KMS-11 (cell line): ENCODE measurements around the gene HSD11B2.
A peak's percentile ranks its signal among the peaks of the same experiment; 100 is the strongest.
"Not testable (repeated sequence)": the region's sequence is repeated elsewhere in the genome, so short reads cannot be mapped to it uniquely, and the experiment has no call there.

ENCODE experiments used
- H2AFZ ChIP-seq: fragments of 200-600 bp; sonication (generic); 2 replicates; pipeline ENCODE4 v1.6.1; 2016; ENCODE audit warnings: antibody characterized with exemption, mixed run types, low read depth
- H3K27ac ChIP-seq: fragments of 200-600 bp; sonication (generic); 2 replicates; pipeline ENCODE4 v1.6.1; 2016; ENCODE audit warnings: mild to moderate bottlenecking, mixed run types
- H3K27me3 ChIP-seq: fragments of 200-600 bp; sonication (generic); 2 replicates; pipeline ENCODE4 v1.6.1; 2017; ENCODE audit warnings: mild to moderate bottlenecking, low read depth, mixed run types, moderate library complexity; ENCODE audit not compliant: insufficient read depth
- H3K36me3 ChIP-seq: fragments of 200-600 bp; sonication (generic); 2 replicates; pipeline ENCODE4 v1.6.1; 2017; ENCODE audit warnings: mild to moderate bottlenecking, mixed run types; ENCODE audit not compliant: insufficient read depth
- H3K4me1 ChIP-seq: fragments of 200-600 bp; sonication (generic); 2 replicates; pipeline ENCODE4 v1.6.1; 2016; ENCODE audit warnings: mild to moderate bottlenecking, low read depth, mixed run types; ENCODE audit not compliant: poor library complexity, severe bottlenecking
- H3K4me2 ChIP-seq: fragments of 200-600 bp; sonication (generic); 2 replicates; pipeline ENCODE4 v1.7.0; 2016; ENCODE audit warnings: mild to moderate bottlenecking, mixed run types
- H3K4me3 ChIP-seq: fragments of 200-600 bp; sonication (generic); IDR thresholded peaks from 2 replicates; pipeline ENCODE4 v1.6.1; 2017; ENCODE audit warnings: low read depth, low read length, mixed read lengths; ENCODE audit not compliant: insufficient read depth
- H3K79me2 ChIP-seq: fragments of 200-600 bp; sonication (generic); 2 replicates; pipeline ENCODE4 v1.6.1; 2016; ENCODE audit warnings: low read depth, mixed run types; ENCODE audit not compliant: insufficient read depth
- H3K9ac ChIP-seq: fragments of 200-600 bp; sonication (generic); 2 replicates; pipeline ENCODE4 v1.6.1; 2016; ENCODE audit warnings: mild to moderate bottlenecking, mixed run types
- H4K20me1 ChIP-seq: fragments of 200-600 bp; sonication (generic); 2 replicates; pipeline ENCODE4 v1.6.1; 2016; ENCODE audit warnings: mild to moderate bottlenecking, mixed run types; ENCODE audit not compliant: insufficient read depth
- CTCF ChIP-seq: fragments of 200-600 bp; sonication (generic); conservative IDR thresholded peaks from 2 replicates; pipeline ENCODE4 v1.6.1; 2017; ENCODE audit warnings: low read depth, mild to moderate bottlenecking, antibody characterized with exemption, low read length, moderate library complexity, mixed read lengths

The HSD11B2 gene

DNA sequence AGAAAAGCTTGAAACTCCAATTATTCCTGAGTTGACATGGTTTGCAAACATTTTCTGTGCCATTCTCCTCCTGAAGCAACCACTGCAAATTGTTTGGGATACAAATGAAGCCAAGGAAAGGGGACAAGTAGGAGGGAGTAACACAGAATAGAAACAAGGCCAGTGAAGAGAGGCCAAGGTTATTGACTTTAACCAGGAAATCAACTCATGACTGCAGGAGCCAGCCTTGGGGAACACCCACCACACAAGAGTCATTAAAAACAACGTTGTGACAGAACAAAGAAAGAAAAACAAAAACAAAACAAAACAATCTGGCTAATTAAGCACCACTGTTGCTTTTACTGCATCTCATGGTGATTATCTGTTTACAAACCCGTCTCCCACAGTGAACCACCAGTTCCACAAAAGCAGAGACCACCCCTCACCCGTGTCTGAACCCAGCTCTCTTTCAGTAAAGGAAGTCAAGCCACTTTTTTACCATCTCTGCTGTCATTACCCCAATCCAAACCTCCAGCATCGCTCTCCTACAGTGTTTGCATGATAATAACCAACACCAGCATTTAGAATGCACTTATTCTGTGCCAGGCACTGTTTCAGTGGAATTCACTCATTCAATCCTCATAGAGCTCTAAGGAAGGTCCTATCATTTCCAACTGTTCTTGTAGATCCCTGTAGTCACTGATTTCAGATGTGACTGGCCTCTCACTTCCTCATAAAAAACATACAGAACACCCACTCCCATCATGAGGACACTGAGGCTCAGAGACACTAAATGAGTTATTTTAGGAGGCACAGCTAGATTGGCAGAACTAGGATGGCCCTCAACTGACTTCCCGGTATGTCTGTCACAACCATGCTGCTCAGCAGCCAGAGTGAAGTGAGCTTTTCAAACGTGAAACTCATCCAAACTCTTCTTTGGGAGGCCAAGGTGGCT is 16.7 kb upstream of the HSD11B2 start:
- H3K27me3 ChIP-seq, result peaks cover 8% of the 10 kb centered on the region; the same call in 1 of the 2 replicates
- no peaks in the 10 kb centered on the region for H3K79me2 ChIP-seq
- H3K4me2 ChIP-seq, result no peak overlapping the region
- no peak overlapping the region for H3K9ac ChIP-seq
- H3K27ac ChIP-seq, result no peak overlapping the region
- H3K4me1 ChIP-seq, result peaks cover 7% of the 10 kb centered on the region
- no peaks in the 10 kb centered on the region for H3K36me3 ChIP-seq
- H4K20me1 ChIP-seq, result no peaks in the 10 kb centered on the region
- no peak for TF ChIP-seq CTCF
- no peak overlapping the region for H3K4me3 ChIP-seq
- no peak overlapping the region for H2AFZ ChIP-seq

GRCh38 chr16:67415421-67415820 is 15.5 kb upstream of the HSD11B2 start:
- not testable (repeated sequence) for H3K27ac ChIP-seq, H4K20me1 ChIP-seq, H3K4me1 ChIP-seq, H3K79me2 ChIP-seq, H3K36me3 ChIP-seq, H3K27me3 ChIP-seq, H3K4me3 ChIP-seq
- Histone ChIP-seq H3K9ac (peak overlapping the region; percentile 51; the same call in 1 of the 2 replicates), H3K4me2 (peak overlapping the region; percentile 94; the same call in 1 of the 2 replicates), H2AFZ (peak overlapping the region; percentile 97)

DNA sequence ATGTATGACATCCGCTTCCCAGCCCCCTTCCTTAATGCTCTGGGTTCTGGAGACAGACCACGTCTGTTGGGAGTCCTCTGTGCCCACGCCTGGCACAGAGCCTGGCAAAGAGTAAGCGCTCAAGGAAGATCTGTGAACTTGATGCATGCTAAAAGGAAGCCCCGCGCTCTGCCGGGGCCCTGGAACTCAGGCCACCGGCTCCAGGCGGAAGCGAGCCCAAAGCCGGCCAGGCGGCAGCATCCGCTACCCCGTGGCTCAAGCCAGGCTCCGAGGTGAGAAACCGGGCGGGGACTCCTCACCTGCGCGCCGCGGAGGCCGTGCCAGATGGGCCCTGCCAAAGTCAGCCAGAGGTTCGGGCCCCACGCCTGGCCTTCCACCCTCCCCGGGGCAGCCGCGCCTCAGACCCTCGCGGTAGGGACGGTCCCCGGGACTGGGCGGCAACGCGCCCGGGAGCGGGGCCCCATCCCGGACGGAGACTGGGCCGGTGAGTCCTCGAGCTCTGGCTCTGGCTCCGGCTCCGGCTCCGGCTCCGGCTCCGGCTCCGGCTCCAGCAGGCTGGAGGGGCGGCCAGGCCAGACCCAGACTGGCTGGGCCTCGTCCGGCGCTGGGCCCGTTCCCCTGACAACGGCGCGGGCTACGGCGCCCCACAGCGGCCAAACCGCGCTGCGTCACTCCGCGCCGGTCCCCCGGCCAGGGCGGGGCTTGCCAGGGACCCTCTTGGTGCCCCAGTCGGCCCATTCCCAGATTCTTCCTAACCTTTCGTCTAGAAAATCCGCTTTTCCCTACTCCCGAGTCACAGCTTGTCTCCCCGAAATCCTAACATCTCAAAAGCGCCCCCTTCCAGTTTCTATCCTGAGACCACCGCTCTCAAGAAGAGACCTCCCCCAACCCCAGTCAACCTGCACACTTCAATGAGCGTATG is 14.8 kb upstream of the HSD11B2 start, which contains the start of gene ZDHHC1:
ZDHHC1 (minus strand) TSS at position 606 of the 922 bp plus-strand sequence. CDS start 8,702 bp downstream, outside the sequence.
- no peak within 1 kb of the TSS for H3K27ac ChIP-seq
- peak within 1 kb of the TSS; percentile 51 for H3K9ac ChIP-seq
- peak within 1 kb of the TSS; percentile 97 for H2AFZ ChIP-seq
- no peaks in the 10 kb centered on the region for H3K36me3 ChIP-seq
- no peak within 1 kb of the TSS for H3K4me3 ChIP-seq
- TF ChIP-seq CTCF, result peak; percentile 52
- no peaks in the 10 kb centered on the region for H3K79me2 ChIP-seq
- H3K27me3 ChIP-seq, result peaks cover 8% of the 10 kb centered on the region; the same call in 1 of the 2 replicates
- H3K4me1 ChIP-seq, result peaks cover 7% of the 10 kb centered on the region
- H3K4me2 ChIP-seq, result peak within 1 kb of the TSS; percentile 94
- H4K20me1 ChIP-seq, result no peaks in the 10 kb centered on the region

- H3K79me2 ChIP-seq, result no peaks in the 10 kb centered on the region
- H3K36me3 ChIP-seq, result no peaks in the 10 kb centered on the region
- no peaks in the 10 kb centered on the region for H4K20me1 ChIP-seq
- no peak for TF ChIP-seq CTCF
- H3K4me2 ChIP-seq, result no peak overlapping the region
- H3K9ac ChIP-seq, result no peak overlapping the region
- no peak overlapping the region for H2AFZ ChIP-seq
- H3K27me3 ChIP-seq, result peaks cover 8% of the 10 kb centered on the region; the same call in 1 of the 2 replicates
- H3K4me1 ChIP-seq, result peaks cover 7% of the 10 kb centered on the region
- no peak overlapping the region for H3K27ac ChIP-seq
- H3K4me3 ChIP-seq, result no peak overlapping the region
These were observed 13.4 kb upstream of the HSD11B2 start for GRCh38 chr16:67417333-67418061.
